ENCODE data around the gene SOX18. TPM values are rescaled to one million over a fixed set of nuclear protein-coding genes. Genes with fewer than 3 reads are reported as not detected.
"Not testable (repeated sequence)": the region's sequence is repeated elsewhere in the genome, so short reads cannot be mapped to it uniquely, and the experiment has no call there.

Gene SOX18
- total RNA-seq, 1 donor from 2014 or later: 0.84 TPM

DNA sequence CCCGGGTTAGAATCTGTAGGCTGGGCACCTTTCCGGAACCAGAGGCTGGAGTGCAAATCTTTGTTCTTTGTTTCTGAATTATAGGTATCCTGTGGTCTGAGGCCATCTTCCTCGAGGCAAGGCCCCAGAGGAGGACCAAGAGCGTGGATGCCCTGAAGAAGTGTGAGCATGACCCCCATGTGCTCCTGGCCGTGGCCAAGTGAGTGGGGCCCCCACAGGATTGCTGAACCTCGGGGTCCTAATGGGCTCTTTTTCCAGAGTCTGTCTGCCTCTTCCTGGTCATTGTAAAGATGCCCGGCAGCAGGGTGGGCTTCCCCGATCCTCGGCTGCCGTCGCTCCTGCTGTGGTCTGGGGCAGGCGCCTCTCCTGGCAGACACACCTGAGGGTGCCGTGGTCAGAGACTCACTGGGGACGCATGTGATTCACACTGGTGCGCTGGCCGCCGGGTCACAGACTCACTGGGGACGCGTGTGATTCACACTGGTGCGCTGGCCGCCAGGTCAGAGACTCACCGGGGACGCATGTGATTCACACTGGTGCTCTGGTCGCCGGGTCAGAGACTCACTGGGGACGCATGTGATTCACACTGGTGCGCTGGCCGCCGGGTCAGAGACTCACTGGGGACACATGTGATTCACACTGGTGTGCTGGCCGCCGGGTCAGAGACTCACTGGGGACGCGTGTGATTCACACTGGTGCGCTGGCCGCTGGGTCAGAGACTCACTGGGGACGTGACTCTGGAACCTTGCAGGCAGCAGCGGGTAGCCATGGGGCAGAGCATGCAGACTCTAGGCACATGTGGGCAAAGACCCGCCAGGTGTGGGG, 19.9 kb downstream of the SOX18 start:
- intact Hi-C loops (cut with micrococcal nuclease): no loop called here
- DNase-seq: no peak
- no peaks in the 10 kb centered on the region for H3K9me3 Mint-ChIP-seq
- H3K27me3 Mint-ChIP-seq: no peaks in the 10 kb centered on the region
- H3K4me1 Mint-ChIP-seq: peaks cover 11% of the 10 kb centered on the region
- peaks cover 56% of the 10 kb centered on the region for H3K36me3 Mint-ChIP-seq (ENCODE audit: low read depth)
- no peak overlapping the region for H3K4me3 Mint-ChIP-seq
- no peak overlapping the region for H3K27ac Mint-ChIP-seq

DNA sequence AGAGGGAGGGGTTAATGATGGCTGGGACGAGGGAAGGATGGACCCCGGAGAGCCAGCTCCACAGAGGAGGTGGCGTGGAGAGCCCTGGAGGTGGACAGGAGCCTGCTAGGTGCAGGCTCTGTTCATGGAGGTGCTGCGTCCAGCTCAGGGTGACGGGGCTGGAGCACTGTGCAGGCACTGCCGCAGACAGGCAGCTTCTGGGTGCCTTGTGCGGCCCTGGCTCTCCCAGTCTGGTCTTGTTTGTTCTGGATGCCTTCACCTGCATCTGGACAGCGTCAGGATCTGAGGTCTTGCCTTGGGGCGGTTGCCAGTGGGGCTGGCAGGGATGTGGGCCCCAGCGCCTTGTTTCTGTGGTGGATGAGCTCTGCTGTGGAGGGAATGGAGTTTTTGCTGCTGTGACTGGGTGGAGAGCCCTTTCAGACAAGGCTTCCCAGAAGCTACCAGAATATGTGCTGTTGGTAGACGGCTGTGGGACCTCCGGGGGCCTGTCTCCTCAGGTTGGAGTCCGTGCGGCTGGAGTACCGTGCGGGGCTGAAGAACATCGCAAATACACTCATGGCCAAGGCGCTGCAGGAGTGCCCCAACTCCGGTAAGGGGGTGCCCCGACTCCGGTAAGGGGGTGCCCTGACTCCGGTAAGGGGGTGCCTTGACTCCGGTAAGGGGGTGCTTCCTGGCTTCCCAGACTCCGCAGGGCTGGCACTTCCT, 21.3 kb downstream of the SOX18 start:
- peaks cover 59% of the 10 kb centered on the region for H3K36me3 Mint-ChIP-seq (ENCODE audit: low read depth)
- H3K9me3 Mint-ChIP-seq: no peaks in the 10 kb centered on the region
- H3K27me3 Mint-ChIP-seq: no peaks in the 10 kb centered on the region
- no peaks in the 10 kb centered on the region for H3K4me1 Mint-ChIP-seq
- intact Hi-C loops (cut with micrococcal nuclease): no loop called here
- no peak for DNase-seq
- H3K4me3 Mint-ChIP-seq: no peak overlapping the region
- no peak overlapping the region for H3K27ac Mint-ChIP-seq

DNA sequence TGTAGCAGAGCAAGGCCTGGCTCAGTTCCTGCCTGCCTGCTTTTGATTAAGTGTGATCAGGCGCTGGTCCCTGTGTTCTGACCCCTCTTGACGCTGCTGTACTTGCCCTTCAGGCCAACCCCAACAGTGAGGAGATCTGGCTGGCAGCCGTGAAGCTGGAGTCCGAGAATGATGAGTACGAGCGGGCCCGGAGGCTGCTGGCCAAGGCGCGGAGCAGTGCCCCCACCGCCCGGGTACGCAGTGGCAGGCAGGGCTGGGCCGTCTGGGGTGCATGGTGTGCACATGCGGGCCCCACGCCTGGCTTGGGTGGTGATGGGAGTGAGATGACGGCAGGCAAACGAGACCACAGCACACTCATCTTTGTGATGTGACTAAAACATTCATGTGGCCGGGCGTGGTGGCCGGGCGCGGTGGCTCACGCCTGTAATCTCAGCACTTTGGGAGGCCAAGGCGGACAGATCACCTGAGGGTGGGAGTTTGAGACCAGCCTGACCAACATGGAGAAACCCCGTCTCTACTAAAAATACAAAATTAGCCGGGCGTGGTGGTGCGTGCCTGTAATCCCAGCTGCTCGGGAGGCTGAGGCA, 23.5 kb downstream of the SOX18 start:
- no peak overlapping the region for H3K27ac Mint-ChIP-seq
- H3K4me1 Mint-ChIP-seq: no peaks in the 10 kb centered on the region
- H3K9me3 Mint-ChIP-seq: no peaks in the 10 kb centered on the region
- no peak overlapping the region for H3K4me3 Mint-ChIP-seq
- H3K36me3 Mint-ChIP-seq (ENCODE audit: low read depth): peaks cover 65% of the 10 kb centered on the region
- intact Hi-C loops (cut with micrococcal nuclease): no loop called here
- no peak for DNase-seq
- H3K27me3 Mint-ChIP-seq: no peaks in the 10 kb centered on the region

DNA sequence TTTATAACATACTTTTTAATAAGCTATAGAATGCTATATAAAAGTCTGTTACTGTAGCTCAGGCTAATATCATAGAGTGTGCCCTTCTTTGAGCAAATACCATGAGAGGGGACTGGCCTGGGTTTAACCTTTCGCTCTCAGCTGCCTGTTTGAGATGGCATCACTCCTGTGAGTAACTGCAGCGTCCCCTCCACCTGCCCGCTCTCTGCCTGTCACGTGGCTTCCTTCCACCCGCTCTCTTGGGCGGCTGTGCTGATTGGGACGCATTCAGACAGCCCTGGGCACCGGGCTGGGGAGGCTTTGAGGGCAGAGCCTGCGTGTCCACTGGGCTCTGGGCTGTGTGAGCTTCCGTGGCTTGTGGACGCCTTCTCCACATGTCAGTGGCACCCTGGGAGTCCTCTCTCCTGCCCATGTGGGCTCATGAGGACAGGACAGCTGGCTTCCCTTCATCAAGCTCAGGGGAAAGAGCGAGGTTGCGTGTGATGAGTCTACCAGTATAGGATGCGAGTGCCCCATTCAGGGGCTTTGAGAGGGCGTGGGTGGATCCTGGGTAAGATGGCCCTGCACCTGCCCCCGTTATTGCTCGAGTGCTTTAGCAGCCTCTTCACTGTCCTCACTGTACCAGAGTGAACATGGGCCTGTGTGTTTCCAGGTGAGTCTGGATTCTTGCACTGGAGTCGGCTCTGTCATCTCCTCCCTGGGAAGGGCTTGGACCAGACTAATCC, 24.2 kb downstream of the SOX18 start:
- H3K9me3 Mint-ChIP-seq: no peaks in the 10 kb centered on the region
- H3K36me3 Mint-ChIP-seq (ENCODE audit: low read depth): peaks cover 61% of the 10 kb centered on the region
- H3K4me3 Mint-ChIP-seq: no peak overlapping the region
- intact Hi-C loops (cut with micrococcal nuclease): no loop called here
- DNase-seq: no peak
- H3K27ac Mint-ChIP-seq: no peak overlapping the region
- H3K27me3 Mint-ChIP-seq: no peaks in the 10 kb centered on the region
- H3K4me1 Mint-ChIP-seq: no peaks in the 10 kb centered on the region

DNA sequence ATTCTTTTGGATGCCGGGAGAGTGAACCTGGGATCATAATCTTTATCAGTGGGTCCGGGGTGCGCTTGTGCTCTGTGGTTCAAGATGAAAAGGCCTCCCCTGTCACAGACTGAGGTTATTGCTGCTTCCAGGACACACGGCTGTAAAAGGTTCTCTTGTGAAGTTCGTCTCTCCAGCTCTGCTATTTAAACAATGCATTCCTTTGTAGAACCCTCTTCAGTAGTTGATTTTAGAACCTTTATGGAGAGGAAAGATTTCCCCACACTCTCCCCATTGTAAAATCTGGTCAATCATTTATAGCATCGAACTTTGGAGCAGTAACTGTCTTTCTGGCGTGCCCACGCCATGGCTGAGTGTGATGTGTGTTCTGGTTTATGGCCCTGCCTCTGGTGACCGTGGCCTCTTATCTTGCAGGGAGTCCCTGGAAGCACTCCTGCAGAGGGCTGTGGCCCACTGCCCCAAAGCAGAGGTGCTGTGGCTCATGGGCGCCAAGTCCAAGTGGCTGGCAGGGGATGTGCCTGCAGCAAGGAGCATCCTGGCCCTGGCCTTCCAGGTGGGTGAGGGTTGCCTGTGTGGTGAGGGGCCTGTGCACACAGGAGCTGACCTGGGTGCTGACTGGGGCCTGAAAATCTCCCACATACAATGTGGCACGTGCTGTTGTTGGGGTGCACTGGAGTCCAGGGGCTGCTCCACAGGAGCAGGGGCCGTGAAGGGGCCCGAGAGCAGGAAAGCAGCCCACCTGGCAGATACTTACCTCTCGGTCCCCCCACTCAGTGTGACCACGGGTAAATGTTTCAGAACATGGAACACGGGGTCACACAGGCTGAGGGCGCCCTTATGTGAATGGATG, 25.1 kb downstream of the SOX18 start:
- H3K4me1 Mint-ChIP-seq: no peaks in the 10 kb centered on the region
- H3K27me3 Mint-ChIP-seq: no peaks in the 10 kb centered on the region
- H3K27ac Mint-ChIP-seq: no peak overlapping the region
- no peaks in the 10 kb centered on the region for H3K9me3 Mint-ChIP-seq
- peaks cover 61% of the 10 kb centered on the region for H3K36me3 Mint-ChIP-seq (ENCODE audit: low read depth)
- no peak overlapping the region for H3K4me3 Mint-ChIP-seq
- intact Hi-C loops (cut with micrococcal nuclease): no loop called here
- no peak for DNase-seq

DNA sequence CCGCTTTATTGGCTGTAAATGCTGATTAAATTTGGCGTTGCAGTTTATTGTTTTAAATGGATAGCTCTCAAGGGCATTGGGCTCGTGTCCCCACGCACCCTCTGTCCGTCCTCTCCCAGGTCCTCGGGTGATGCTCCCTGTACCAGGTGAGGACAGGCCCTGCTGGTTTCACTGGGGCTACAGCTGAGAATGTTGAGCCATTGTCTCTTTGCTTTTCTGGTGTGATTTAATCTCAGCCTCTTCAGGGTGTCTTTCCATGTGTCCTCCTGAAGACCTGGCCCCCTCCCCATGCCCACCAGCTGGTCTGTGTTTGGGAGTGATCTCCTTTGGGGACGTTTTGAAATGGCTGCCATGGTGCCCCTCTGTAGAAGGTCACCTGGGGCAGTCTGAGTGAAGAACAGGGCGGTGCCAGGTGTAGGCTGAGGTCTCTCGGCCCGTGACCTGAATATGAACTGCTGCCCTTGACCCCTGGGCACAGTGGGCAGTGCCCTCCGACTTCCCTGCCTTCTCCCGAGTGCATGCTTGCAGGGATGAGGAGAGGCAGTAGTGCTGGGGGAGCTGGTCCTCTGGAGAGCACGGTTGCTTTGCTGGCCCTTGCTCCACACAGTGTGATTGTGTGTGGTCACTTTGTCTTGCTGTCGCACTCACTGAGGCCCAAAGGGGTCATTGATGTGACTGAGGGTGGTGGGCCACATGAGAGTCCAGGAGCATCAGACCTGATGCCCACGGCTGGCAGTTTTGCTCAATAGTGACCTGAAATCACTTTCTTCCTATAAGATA, 25.9 kb downstream of the SOX18 start:
- peaks cover 63% of the 10 kb centered on the region for H3K36me3 Mint-ChIP-seq (ENCODE audit: low read depth)
- DNase-seq: no peak
- no peaks in the 10 kb centered on the region for H3K27me3 Mint-ChIP-seq
- H3K4me3 Mint-ChIP-seq: no peak overlapping the region
- H3K9me3 Mint-ChIP-seq: no peaks in the 10 kb centered on the region
- no peaks in the 10 kb centered on the region for H3K4me1 Mint-ChIP-seq
- intact Hi-C loops (cut with micrococcal nuclease): no loop called here
- H3K27ac Mint-ChIP-seq: no peak overlapping the region

DNA sequence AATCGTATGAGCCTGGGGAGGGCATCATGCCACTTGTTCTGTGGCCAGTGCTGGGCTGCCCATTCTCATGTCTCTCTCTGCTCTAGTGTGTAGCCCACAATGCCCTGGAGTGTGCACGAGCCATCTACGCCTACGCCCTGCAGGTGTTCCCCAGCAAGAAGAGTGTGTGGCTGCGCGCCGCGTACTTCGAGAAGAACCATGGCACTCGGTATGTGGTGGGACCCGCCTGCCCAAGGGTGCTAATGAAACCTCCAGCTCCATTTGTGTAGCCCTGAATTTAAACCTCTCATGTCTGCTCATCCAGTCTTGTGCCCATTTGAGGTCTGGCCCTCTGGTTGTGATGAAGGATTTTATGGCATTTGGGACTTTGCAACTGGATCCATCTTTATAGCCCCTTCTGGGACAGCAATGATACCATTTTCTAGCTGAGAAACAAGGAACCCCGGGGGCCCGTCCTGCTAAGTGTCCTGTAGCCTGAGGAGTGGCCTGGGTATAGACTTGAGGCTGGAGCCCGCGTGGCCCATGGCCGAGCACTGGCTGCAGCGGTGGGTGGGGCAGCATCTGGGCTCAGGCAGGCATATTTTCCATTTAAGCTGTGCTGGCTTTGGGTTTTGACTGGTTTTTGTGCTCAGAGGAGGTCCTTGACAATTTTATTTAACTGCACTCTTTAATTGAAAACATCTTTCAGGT, 26.6 kb downstream of the SOX18 start:
- no peak overlapping the region for H3K27ac Mint-ChIP-seq
- H3K4me3 Mint-ChIP-seq: no peak overlapping the region
- H3K9me3 Mint-ChIP-seq: no peaks in the 10 kb centered on the region
- no peak for DNase-seq
- H3K36me3 Mint-ChIP-seq (ENCODE audit: low read depth): peaks cover 63% of the 10 kb centered on the region
- no peaks in the 10 kb centered on the region for H3K4me1 Mint-ChIP-seq
- intact Hi-C loops (cut with micrococcal nuclease): no loop called here
- no peaks in the 10 kb centered on the region for H3K27me3 Mint-ChIP-seq

DNA sequence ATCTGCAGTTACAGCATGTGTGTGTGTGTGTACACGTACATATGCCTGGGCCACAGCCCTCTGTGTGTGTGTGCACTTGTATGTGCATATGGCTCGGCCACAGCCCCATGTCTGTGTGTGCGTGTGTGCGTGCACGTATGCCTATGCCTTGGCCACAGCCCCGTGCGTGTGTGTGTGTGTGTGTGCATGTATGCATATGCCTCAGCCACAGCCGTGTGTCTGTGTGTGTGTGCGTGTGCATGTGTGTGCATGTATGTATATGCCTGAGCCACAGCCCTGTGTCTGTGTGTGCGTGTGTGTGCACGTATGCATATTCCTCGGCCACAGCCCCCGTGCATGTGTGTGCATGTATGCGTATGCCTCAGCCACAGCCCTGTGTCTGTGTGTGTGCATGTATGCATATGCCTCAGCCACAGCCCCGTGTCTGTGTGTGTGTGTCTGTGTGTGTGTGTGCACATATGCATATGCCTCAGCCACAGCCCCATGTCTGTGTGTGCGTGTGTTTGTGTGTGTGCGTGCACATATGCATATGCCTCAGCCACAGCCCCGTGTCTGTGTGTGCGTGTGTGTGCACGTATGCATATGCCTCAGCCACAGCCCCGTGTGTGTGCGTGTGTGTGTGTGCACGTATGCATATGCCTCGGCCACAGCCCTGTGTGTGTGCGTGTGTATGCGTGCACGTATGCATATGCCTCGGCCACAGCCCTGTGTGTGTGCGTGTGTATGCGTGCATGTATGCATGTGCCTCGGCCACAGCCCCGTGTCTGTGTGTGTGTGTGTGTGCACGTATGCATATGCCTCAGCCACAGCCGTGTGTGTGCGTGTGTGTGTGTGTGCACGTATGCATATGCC, 28.1 kb downstream of the SOX18 start:
- Mint-ChIP-seq H3K4me3 (no peak overlapping the region), H3K9me3 (no peaks in the 10 kb centered on the region), H3K27ac (no peak overlapping the region), H3K27me3 (no peaks in the 10 kb centered on the region), H3K36me3 (ENCODE audit: low read depth) (peaks cover 65% of the 10 kb centered on the region), H3K4me1 (no peaks in the 10 kb centered on the region)
- intact Hi-C loops (cut with micrococcal nuclease): no loop called here
- DNase-seq: no peak

DNA sequence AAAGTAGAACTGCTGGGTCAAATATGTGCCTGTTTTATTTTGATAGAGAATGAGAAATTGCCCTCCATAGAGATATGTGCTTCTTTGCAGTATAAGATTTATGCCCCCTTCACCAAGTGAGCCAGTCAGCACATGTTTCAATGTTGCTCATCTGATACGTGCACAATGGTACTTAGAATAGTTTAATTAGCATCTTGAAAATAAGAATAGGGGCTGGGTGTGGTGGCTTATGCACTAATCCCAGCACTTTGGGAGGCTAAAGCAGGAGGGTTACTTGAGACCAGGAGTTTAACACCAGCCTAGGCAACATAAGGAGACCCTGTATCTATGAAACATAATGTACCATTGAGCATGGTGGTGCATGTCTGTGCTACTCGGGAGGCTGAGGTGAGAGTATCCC, 33.8 kb downstream of the SOX18 start:
- peak overlapping the region; percentile 20 for H3K27ac Mint-ChIP-seq
- H3K4me3 Mint-ChIP-seq: no peak overlapping the region
- H3K36me3 Mint-ChIP-seq (ENCODE audit: low read depth): peaks cover 54% of the 10 kb centered on the region
- peaks cover 22% of the 10 kb centered on the region for H3K4me1 Mint-ChIP-seq
- H3K27me3 Mint-ChIP-seq: no peaks in the 10 kb centered on the region
- H3K9me3 Mint-ChIP-seq: no peaks in the 10 kb centered on the region
- intact Hi-C loops (cut with micrococcal nuclease): no loop called here
- no peak for DNase-seq

DNA sequence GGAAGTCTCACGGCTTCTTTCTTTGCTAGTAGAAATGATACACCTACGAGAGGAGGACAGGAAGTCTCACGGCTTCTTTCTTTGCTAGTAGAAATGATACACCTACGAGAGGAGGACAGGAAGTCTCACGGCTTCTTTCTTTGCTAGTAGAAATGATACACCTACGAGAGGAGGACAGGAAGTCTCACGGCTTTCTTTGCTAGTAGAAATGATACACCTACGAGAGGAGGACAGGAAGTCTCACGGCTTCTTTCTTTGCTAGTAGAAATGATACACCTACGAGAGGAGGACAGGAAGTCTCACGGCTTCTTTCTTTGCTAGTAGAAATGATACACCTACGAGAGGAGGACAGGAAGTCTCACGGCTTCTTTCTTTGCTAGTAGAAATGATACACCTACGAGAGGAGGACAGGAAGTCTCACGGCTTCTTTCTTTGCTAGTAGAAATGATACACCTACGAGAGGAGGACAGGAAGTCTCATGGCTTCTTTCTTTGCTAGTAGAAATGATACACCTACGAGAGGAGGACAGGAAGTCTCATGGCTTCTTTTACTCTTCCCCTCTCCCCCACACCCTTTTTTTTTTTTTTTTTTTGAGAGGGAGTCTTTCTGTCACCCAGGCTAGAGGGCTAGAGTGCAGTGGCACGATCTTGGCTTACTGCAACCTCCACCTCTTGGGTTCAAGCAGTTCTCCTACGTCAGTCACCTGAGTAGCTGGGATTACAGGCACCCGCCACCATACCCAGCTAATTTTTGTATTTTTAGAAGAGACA, 36.9 kb downstream of the SOX18 start:
- Mint-ChIP-seq H3K4me1 (peaks cover 38% of the 10 kb centered on the region), H3K36me3 (ENCODE audit: low read depth) (peaks cover 61% of the 10 kb centered on the region), H3K27ac (peak overlapping the region; percentile 94), H3K4me3 (peak overlapping the region; percentile 55)
- DNase-seq; H3K27me3 Mint-ChIP-seq; H3K9me3 Mint-ChIP-seq; intact Hi-C loops (cut with micrococcal nuclease): not testable (repeated sequence)

DNA sequence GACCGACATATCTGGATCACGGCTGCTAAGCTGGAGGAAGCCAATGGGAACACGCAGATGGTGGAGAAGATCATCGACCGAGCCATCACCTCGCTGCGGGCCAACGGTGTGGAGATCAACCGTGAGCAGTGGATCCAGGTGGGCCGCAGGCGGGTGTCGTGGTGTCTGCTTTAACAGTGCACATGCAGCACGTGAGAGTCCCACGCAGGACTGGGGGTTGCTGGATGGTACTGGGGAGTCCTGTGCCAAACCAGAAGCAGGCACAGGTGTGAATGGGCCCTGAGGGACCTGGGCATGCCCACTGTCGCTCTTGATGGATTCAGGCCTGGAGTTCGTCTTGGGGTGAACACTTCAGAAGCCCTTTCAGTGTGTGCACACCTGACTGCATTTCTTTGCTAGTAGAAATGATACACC, 38.1 kb downstream of the SOX18 start:
- Mint-ChIP-seq H3K4me1 (peaks cover 38% of the 10 kb centered on the region), H3K9me3 (no peaks in the 10 kb centered on the region), H3K4me3 (no peak overlapping the region), H3K27ac (peak overlapping the region; percentile 74), H3K36me3 (ENCODE audit: low read depth) (peaks cover 68% of the 10 kb centered on the region), H3K27me3 (no peaks in the 10 kb centered on the region)
- intact Hi-C loops (cut with micrococcal nuclease): no loop called here
- DNase-seq: peak; percentile 67

Measured in activated CD4-positive, alpha-beta T cell treated with anti-CD3 and anti-CD28 coated beads, Interleukin-2, amount 10 ng/mL, durations not matched to agents 24 days and 14 days (primary cell).